ENCODE results near the gene CARNS1. TPM values are rescaled to one million over a fixed set of nuclear protein-coding genes. Genes with fewer than 3 reads are reported as not detected.

Gene CARNS1
- total RNA-seq, 6 donors from 2014 or later, result 0.49 to 4.2 (median 0.89) TPM

DNA sequence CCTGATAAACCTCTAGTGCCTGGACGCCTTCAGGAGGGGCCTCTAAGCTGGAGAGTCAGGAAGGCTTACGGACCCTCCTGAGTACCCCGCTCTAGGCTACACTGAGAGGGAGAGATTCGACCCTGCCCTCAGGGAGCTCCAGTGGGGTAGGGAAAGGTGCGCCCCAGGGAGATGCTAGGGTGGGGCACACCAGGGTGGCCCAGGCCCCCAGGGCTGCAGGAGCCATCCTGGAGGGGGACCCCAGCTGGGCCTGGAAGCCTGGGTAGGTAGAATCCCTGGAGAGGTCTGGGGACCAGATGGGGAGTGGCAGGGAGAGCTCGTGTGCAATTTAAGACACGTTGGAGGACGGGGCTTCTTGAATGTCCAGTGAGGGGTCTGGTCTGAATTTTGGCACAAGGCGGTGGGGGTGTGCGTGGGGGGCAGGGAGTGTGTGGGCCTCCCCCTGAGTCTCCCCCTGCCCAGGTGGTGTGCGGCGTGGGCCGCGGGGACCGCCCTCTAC is 4.7 kb downstream of the CARNS1 start:
- H3K36me3 ChIP-seq, result no peaks in the 10 kb centered on the region
- no peaks in the 10 kb centered on the region for H3K9me3 ChIP-seq
- peak overlapping the region; percentile 18 to 82 (median 65) for H3K4me3 ChIP-seq
- ATAC-seq (ENCODE audit: low FRiP score in 2 of 2) (no peak), DNase-seq (no peak)
- no peak for TF ChIP-seq POLR2A (IDR thresholded peaks at IDR 0.05)
- TF ChIP-seq, protein P1, sequence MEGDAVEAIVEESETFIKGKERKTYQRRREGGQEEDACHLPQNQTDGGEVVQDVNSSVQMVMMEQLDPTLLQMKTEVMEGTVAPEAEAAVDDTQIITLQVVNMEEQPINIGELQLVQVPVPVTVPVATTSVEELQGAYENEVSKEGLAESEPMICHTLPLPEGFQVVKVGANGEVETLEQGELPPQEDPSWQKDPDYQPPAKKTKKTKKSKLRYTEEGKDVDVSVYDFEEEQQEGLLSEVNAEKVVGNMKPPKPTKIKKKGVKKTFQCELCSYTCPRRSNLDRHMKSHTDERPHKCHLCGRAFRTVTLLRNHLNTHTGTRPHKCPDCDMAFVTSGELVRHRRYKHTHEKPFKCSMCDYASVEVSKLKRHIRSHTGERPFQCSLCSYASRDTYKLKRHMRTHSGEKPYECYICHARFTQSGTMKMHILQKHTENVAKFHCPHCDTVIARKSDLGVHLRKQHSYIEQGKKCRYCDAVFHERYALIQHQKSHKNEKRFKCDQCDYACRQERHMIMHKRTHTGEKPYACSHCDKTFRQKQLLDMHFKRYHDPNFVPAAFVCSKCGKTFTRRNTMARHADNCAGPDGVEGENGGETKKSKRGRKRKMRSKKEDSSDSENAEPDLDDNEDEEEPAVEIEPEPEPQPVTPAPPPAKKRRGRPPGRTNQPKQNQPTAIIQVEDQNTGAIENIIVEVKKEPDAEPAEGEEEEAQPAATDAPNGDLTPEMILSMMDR (IDR thresholded peaks at IDR 0.05), result no peak
- no peak for TF ChIP-seq POLR2AphosphoS5 (IDR thresholded peaks at IDR 0.05)
- TF ChIP-seq EP300 (IDR thresholded peaks at IDR 0.05), result no peak
- H3K27me3 ChIP-seq, result peaks cover 0 to under 1% (median 0%) of the 10 kb centered on the region in 4 donors
- H3K4me1 ChIP-seq, result peaks cover 43 to 57% (median 45%) of the 10 kb centered on the region in 4 donors
- WGBS, 2 donors, result 39 to 40% methylated on average over 7 to 15 of the region's 15 CpGs
- H3K27ac ChIP-seq, result peak overlapping the region; percentile 83 to 90 (median 88)

DNA sequence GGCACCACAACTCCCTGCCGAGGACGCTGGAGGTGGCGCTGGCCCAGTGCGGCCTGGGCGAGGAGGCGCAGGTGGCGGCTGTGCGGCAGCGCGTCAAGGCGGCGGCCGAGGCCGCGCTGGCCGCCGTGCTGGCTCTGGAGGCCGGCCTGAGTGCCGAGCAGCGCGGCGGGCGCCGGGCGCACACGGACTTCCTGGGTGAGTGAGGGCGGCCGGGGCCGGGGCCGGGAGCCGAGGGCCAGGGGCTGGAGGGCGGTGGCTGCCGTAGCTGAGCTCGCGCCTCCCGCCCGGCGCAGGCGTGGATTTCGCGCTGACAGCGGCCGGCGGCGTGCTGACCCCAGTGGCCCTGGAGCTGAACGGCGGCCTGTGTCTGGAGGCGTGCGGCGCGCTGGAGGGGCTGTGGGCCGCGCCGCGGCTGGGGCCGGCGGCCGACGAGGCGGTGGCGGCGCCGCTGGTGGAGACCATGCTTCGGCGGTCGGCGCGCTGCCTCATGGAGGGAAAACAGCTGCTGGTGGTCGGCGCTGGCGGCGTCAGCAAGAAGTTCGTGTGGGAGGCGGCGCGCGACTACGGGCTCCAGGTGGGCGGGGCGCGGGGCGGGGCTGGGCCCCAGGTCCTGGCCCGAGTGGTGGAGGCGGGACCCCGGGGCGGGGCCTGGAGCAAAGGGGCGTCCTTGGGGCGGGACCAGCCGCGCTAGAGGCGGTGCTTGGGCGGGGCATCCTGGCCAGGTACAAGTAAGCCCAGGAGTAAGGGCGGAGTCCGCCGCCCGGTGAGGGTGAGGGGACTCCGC is 5.4 kb downstream of the CARNS1 start:
- H3K36me3 ChIP-seq, result no peaks in the 10 kb centered on the region
- TF ChIP-seq, protein P1 (IDR thresholded peaks at IDR 0.05), result peak in 5 of 6 experiments; percentile 12 to 62 (median 30)
- peak in 2 of 4 donors; percentile 55 to 73 for TF ChIP-seq POLR2A (IDR thresholded peaks at IDR 0.05)
- TF ChIP-seq POLR2AphosphoS5 (IDR thresholded peaks at IDR 0.05), result peak; percentile 48 to 79
- TF ChIP-seq EP300 (IDR thresholded peaks at IDR 0.05), result no peak
- peak; percentile 95 to 98 for ATAC-seq (ENCODE audit: low FRiP score in 2 of 2)
- H3K4me1 ChIP-seq, result peaks cover 38 to 51% (median 39%) of the 10 kb centered on the region in 4 donors
- no peaks in the 10 kb centered on the region for H3K27me3 ChIP-seq
- peak overlapping the region; percentile 83 to 90 (median 88) for H3K27ac ChIP-seq
- no peaks in the 10 kb centered on the region for H3K9me3 ChIP-seq
- peak; percentile 99 to 100 for DNase-seq
- WGBS, 2 donors, result 2 to 3% methylated on average over 20 to 30 of the region's 97 CpGs
- peak overlapping the region; percentile 18 to 82 (median 65) for H3K4me3 ChIP-seq

DNA sequence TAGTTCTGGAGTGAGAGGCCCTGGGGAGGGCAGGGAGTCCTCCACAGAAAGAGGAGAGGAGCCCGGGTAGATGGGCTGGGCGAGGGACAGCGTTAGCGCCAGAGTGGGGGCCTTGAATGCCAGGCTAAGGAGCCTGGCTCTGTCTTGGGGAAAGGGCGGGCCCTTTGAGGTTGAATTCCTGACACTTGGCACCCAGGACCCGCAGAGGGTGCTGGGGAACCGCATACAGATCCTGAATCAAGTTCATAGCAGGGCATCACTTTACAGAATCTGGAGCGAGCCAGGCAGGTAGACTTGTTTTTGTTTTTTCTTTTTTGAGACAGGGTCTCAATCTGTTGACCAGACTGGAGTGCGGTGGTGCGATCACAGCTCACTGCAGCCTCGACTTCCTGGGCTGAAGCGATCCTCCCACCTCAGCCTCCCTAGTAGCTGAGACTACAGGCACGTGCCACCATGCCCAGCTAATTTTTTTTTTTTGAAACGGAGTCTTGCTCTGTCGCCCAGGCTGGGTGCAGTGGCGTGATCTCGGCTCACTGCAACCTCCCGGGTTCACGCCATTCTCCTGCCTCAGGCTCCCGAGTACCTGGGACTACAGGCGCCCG is 6.1 kb downstream of the CARNS1 start:
- DNase-seq (no peak), ATAC-seq (ENCODE audit: low FRiP score in 2 of 2) (peak in 1 of 2 donors; percentile 41)
- peak overlapping the region; percentile 83 to 90 (median 88) for H3K27ac ChIP-seq
- 74 to 85% methylated on average over 16 to 19 of the region's 22 CpGs for WGBS, 2 donors
- TF ChIP-seq POLR2AphosphoS5 (IDR thresholded peaks at IDR 0.05), result no peak
- TF ChIP-seq EP300 (IDR thresholded peaks at IDR 0.05), result no peak
- no peak for TF ChIP-seq POLR2A (IDR thresholded peaks at IDR 0.05)
- TF ChIP-seq, protein P1 (IDR thresholded peaks at IDR 0.05), result no peak
- H3K4me3 ChIP-seq, result peak overlapping the region in 3 of 4 donors; percentile 52 to 82 (median 78)
- H3K9me3 ChIP-seq, result no peaks in the 10 kb centered on the region
- peaks cover 31 to 44% (median 32%) of the 10 kb centered on the region in 4 donors for H3K4me1 ChIP-seq
- H3K36me3 ChIP-seq, result no peaks in the 10 kb centered on the region
- H3K27me3 ChIP-seq, result no peaks in the 10 kb centered on the region

DNA sequence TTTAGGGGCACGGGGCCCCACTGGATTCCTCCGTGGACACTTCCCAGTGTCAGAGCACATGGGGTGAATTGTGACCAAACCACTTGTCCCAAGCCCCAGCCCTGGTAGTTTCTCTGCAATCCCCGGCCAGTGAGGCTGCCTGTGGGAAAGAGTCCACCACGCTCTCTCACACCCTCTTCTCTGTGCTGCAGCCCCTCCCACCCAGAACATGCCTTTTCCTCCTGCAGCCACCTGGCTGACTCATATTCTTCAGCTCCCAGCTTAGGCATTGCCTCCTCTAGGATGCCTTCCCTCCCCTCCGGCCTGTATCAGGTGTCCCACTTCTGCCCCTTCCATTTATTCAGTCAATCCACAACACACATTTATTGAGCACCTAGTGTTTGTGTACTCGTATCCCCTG is 7.4 kb downstream of the CARNS1 start:
- DNase-seq (no peak), ATAC-seq (ENCODE audit: low FRiP score in 2 of 2) (no peak)
- Histone ChIP-seq H3K27me3 (no peaks in the 10 kb centered on the region), H3K4me3 (no peak overlapping the region), H3K27ac (no peak overlapping the region), H3K4me1 (peaks cover 29 to 41% (median 30%) of the 10 kb centered on the region in 4 donors), H3K9me3 (no peaks in the 10 kb centered on the region), H3K36me3 (no peaks in the 10 kb centered on the region)
- TF ChIP-seq, protein P1 (IDR thresholded peaks at IDR 0.05), result no peak
- TF ChIP-seq POLR2AphosphoS5 (IDR thresholded peaks at IDR 0.05) (no peak), EP300 (IDR thresholded peaks at IDR 0.05) (no peak), POLR2A (IDR thresholded peaks at IDR 0.05) (no peak)
- 61 to 71% methylated on average over 6 of the region's 6 CpGs for WGBS, 2 donors

Measured in upper lobe of left lung (tissue), 6 donors.